GM12878 (cell line): ENCODE measurements around the gene GRIN2C. TPM values are rescaled to one million over a fixed set of nuclear protein-coding genes. Genes with fewer than 3 reads are reported as not detected.

Source experiments
- ATAC-seq: fragments of 200-7000 bp; cut with Tn5 transposase; 3 replicates; pipeline ENCODE4 v1.9.1; 2020; ENCODE audit warnings: mild to moderate bottlenecking, moderate library complexity
- BruUV-seq: library from RNA; stranded (reverse); fragments of 400-500 nt; replicated peaks from 2 replicates; lab custom pipeline; 2021; lab: Mats Ljungman, UMichigan
- CTCF ChIA-PET: fragments of 300-600 bp; sonication (Branson Sonifier 250); formaldehyde crosslinking; extraction: SDS; loops from one replicate; lab custom pipeline; 2021; ENCODE audit warnings: inconsistent platforms; lab: Yijun Ruan, JAX
- POLR2A ChIA-PET: fragments of 350-600 bp; formaldehyde crosslinking; extraction: SDS; loops from one replicate; lab custom pipeline; 2021; ENCODE audit warnings: inconsistent platforms; lab: Charles Lee
- RAD21 ChIA-PET: fragments of 300-600 bp; sonication (Branson Sonifier 250); formaldehyde crosslinking; loops from one replicate; lab custom pipeline; 2023; ENCODE audit warnings: antibody characterized with exemption; ENCODE audit not compliant: unreplicated experiment; lab: Charles Lee
- SMC1A ChIA-PET: fragments of 300-600 bp; sonication (Branson Sonifier 250); formaldehyde crosslinking; loops from one replicate; lab custom pipeline; 2023; ENCODE audit not compliant: unreplicated experiment, uncharacterized antibody; lab: Charles Lee
- DNase-seq: peaks from one replicate; pipeline ENCODE4 v3.0.0-alpha.2; 2011; ENCODE audit warnings: low read depth, low spot score
- FAIRE-seq: peaks from 3 replicates; lab custom pipeline; 2011; peaks lifted over from hg19 to GRCh38; lab: Jason Lieb, UNC
- H2AFZ ChIP-seq: 2 replicates; pipeline ENCODE4 v1.6.0; 2011; ENCODE audit warnings: low read depth, low read length, control low read depth; ENCODE audit not compliant: control insufficient read depth
- H3K27ac ChIP-seq: 2 replicates; pipeline ENCODE4 v1.5.1; 2011; ENCODE audit warnings: control low read depth; ENCODE audit not compliant: control insufficient read depth, insufficient read depth
- H3K27me3 ChIP-seq, 2 experiments: replicated peaks in 1 of 2; 2 replicates each; pipeline versions ENCODE4 v1.6.0 to v1.6.1; 2011; ENCODE audit warnings: low read length in 1 of 2; ENCODE audit not compliant: control insufficient read depth in 2 of 2, insufficient read depth in 2 of 2
- H3K36me3 ChIP-seq, 2 experiments: 2 replicates each; pipeline ENCODE4 v1.5.1; 2011; ENCODE audit warnings: low read length in 1 of 2; ENCODE audit not compliant: control insufficient read depth in 2 of 2, insufficient read depth in 2 of 2
- H3K4me1 ChIP-seq: 2 replicates; pipeline ENCODE4 v1.6.1; 2011; ENCODE audit warnings: mild to moderate bottlenecking, low read length, moderate library complexity, mixed read lengths; ENCODE audit not compliant: control insufficient read depth, insufficient read depth
- H3K4me2 ChIP-seq: 2 replicates; pipeline ENCODE4 v1.6.0; 2011; ENCODE audit warnings: control low read depth; ENCODE audit not compliant: control insufficient read depth, insufficient read depth
- H3K4me3 ChIP-seq: fragments of 200-600 bp; sonication (generic); 2 replicates; pipeline ENCODE4 v1.5.1; 2016
- H3K79me2 ChIP-seq: 2 replicates; pipeline ENCODE4 v1.6.0; 2011; ENCODE audit warnings: low read length; ENCODE audit not compliant: control insufficient read depth, insufficient read depth
- H3K9ac ChIP-seq: 2 replicates; pipeline ENCODE4 v1.8.0; 2011; ENCODE audit warnings: low read length, control low read depth, mixed read lengths; ENCODE audit not compliant: control insufficient read depth, insufficient read depth
- H3K9me3 ChIP-seq: replicated peaks from 3 replicates; pipeline ENCODE4 v1.5.1; 2011; ENCODE audit warnings: mild to moderate bottlenecking, low read length; ENCODE audit not compliant: control insufficient read depth, insufficient read depth
- H4K20me1 ChIP-seq: 2 replicates; pipeline ENCODE4 v1.6.0; 2011; ENCODE audit not compliant: control insufficient read depth, insufficient read depth
- ASH2L ChIP-seq: fragments of 300-600, 200-600 bp; sonication (generic); IDR thresholded peaks from 2 replicates; pipeline ENCODE4 v1.6.1; 2017; ENCODE audit warnings: low read depth, mild to moderate bottlenecking, borderline replicate concordance
- BHLHE40 ChIP-seq, 2 experiments: fragments of 450-650 bp in 1 of 2; IDR thresholded peaks; 2 replicates each; pipeline ENCODE4 v1.6.1; 2011 to 2017; ENCODE audit warnings: low read depth in 2 of 2, borderline replicate concordance in 1 of 2, improper control_type of control experiment in 1 of 2, low read length in 1 of 2, mild to moderate bottlenecking in 1 of 2
- CEBPB ChIP-seq, 2 experiments: fragments of 150-350 bp in 1 of 2; IDR thresholded peaks; 2 replicates each; pipeline ENCODE4 v1.6.1; 2012 to 2014; ENCODE audit warnings: low read depth in 2 of 2, low read length in 2 of 2, borderline replicate concordance in 1 of 2, inconsistent platforms in 1 of 2
- EED ChIP-seq: sonication (generic); IDR thresholded peaks from 2 replicates; pipeline ENCODE4 v1.6.1; 2016; ENCODE audit warnings: antibody characterized with exemption, low read depth
- HDAC2 ChIP-seq: fragments of 200-600 bp; sonication (generic); IDR thresholded peaks from 2 replicates; pipeline ENCODE4 v1.6.1; 2017
- IKZF2 ChIP-seq, 2 experiments: fragments of 450-650 bp; IDR thresholded peaks; 2 replicates each; pipeline ENCODE4 v1.6.1; 2017; ENCODE audit warnings: mild to moderate bottlenecking in 2 of 2, moderate library complexity in 2 of 2
- MYB ChIP-seq: fragments of 150-350 bp; IDR thresholded peaks from 2 replicates; pipeline ENCODE4 v1.6.1; 2014; ENCODE audit warnings: mild to moderate bottlenecking, low read depth, low read length, borderline replicate concordance
- NFYB ChIP-seq: IDR thresholded peaks from 2 replicates; pipeline ENCODE4 v1.6.1; 2011; ENCODE audit warnings: low read depth, mild to moderate bottlenecking, low read length, improper control_type of control experiment, moderate library complexity; ENCODE audit not compliant: insufficient read depth
- NR2F1 ChIP-seq: fragments of 450-650 bp; conservative IDR thresholded peaks from 2 replicates; pipeline ENCODE4 v1.6.1; 2017; ENCODE audit warnings: mild to moderate bottlenecking
- SIN3A ChIP-seq: IDR thresholded peaks from 2 replicates; pipeline ENCODE4 v1.6.1; 2012; ENCODE audit warnings: low read depth, low read length, improper control_type of control experiment
- SIX5 ChIP-seq: IDR thresholded peaks from 2 replicates; pipeline ENCODE4 v1.6.1; 2011; ENCODE audit warnings: mild to moderate bottlenecking, low read depth, low read length, moderate library complexity; ENCODE audit not compliant: severe bottlenecking
- SP1 ChIP-seq: IDR thresholded peaks from one replicate; pipeline ENCODE4 v1.6.1; 2011; ENCODE audit warnings: low read depth, low read length
- WRNIP1 ChIP-seq: IDR thresholded peaks from 2 replicates; pipeline ENCODE4 v1.6.1; 2011; ENCODE audit warnings: low read depth, low read length, improper control_type of control experiment, borderline replicate concordance
- ZNF24 ChIP-seq: fragments of 450-650 bp; IDR thresholded peaks from 2 replicates; pipeline ENCODE4 v1.6.1; 2017; ENCODE audit warnings: antibody characterized with exemption, mild to moderate bottlenecking
- WGBS: methylation state at CpG from one replicate; pipeline ENCODE4 v1.1.6; 2016; ENCODE audit warnings: low lambda C conversion rate; ENCODE audit not compliant: insufficient replicate concordance, insufficient coverage; ENCODE audit errors: missing lambda C conversion rate; 5-methylcytosine and 5-hydroxymethylcytosine counted together
- in situ Hi-C: fragments of 300-500 bp; cut with MboI; formaldehyde crosslinking; loops from 9 replicates; pipeline ENCODE4 v1.14.3; 2018; ENCODE audit warnings: mixed read lengths
- intact Hi-C: fragments of 100-400 bp; cut with micrococcal nuclease; formaldehyde crosslinking; loops from one replicate; pipeline ENCODE4 v1.14.2; 2022; ENCODE audit not compliant: unreplicated experiment
- polyA plus RNA-seq, 11 experiments: library from polyadenylated mRNA; depleted of rRNA in 4 of 11; unstranded in 6 of 11; stranded (reverse) in 5 of 11; fragments of >200 nt; fragmentation: Nextera tagmentation in 4 of 11; fragmentation: Illumina TruSeq in 1 of 11; extraction: Ambion mirVana in 4 of 11; extraction: Trizol in 1 of 11; gene quantifications; 1 replicate in 1 of 11; 2 replicates in 10 of 11; pipeline versions ENCODE4 v1.2.1 to v1.2.3, GENCODE V29; 2011 to 2016; ENCODE audit warnings: inconsistent platforms in 2 of 11, missing spikeins in 2 of 11, low read depth in 1 of 11
- total RNA-seq, 4 experiments: library from RNA; depleted of rRNA in 3 of 4; stranded (reverse); fragments of >200 nt in 3 of 4; fragmentation: Illumina TruSeq in 1 of 4; extraction: Trizol in 1 of 4; gene quantifications; 2 replicates each; pipeline versions ENCODE4 v1.2.1 to v1.2.3, GENCODE V29; 2013 to 2021
- TF ChIP-seq, protein P1 (sequence below): IDR thresholded peaks from 2 replicates; pipeline ENCODE4 v1.6.1; 2012; ENCODE audit warnings: low read depth, low read length, improper control_type of control experiment
- TF ChIP-seq, protein P2 (sequence below): IDR thresholded peaks from 2 replicates; pipeline ENCODE4 v1.6.1; 2012; ENCODE audit warnings: low read length, inconsistent platforms
- TF ChIP-seq, protein P3 (sequence below): fragments of 450-650 bp; formaldehyde crosslinking; IDR thresholded peaks from 2 replicates; pipeline ENCODE4 v1.4.0; 2020; ENCODE audit warnings: mild to moderate bottlenecking, moderate library complexity
- TF ChIP-seq, protein P4 (sequence below): fragments of 450-650 bp; IDR thresholded peaks from 2 replicates; pipeline ENCODE4 v1.6.1; 2017; ENCODE audit warnings: borderline replicate concordance

The GRIN2C gene
- total and polyA plus RNA-seq, 10 of the 15 experiments (the other 5 are each of a cell fraction or from before 2014, with no cell fraction given), result 0.01 to 0.20 (median 0.11) TPM; not detected in 2

DNA sequence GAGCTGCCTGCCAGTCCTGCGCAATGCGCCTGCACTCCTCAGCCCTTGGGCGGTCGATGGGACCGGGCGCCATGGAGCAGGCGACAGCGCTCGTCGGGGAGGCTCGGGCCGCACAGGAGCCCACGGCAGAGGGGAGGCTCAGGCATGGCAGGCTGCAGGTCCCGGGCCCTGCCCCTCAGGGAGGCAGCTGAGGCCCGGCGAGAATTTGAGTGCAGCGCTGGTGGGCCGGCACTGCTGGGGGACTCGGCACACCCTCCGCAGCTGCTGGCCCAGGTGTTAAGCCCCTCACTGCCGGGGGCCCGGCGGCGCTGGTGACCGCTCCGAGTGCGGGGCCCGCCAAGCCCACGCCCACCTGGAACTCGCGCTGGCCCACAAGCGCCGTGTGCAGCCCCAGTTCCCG is 47.3 kb upstream of the GRIN2C start:
- no peak overlapping the region for H2AFZ ChIP-seq
- H3K9ac ChIP-seq, result no peak overlapping the region
- no peak for DNase-seq
- RAD21 ChIA-PET, result no interaction called here
- no peak overlapping the region for H3K4me2 ChIP-seq
- H3K27me3 ChIP-seq, result no peaks in the 10 kb centered on the region; a peak in 2 of 4 replicates
- H3K36me3 ChIP-seq, result no peaks in the 10 kb centered on the region
- 83% methylated on average over 34 of the region's 34 CpGs for WGBS
- no peak overlapping the region for H3K4me3 ChIP-seq
- POLR2A ChIA-PET, result no interaction called here
- no peaks in the 10 kb centered on the region for H3K4me1 ChIP-seq
- no TSS peak for BruUV-seq
- no peak for FAIRE-seq
- H3K27ac ChIP-seq, result no peak overlapping the region
- no peaks in the 10 kb centered on the region for H3K9me3 ChIP-seq
- H3K79me2 ChIP-seq, result no peaks in the 10 kb centered on the region
- CTCF ChIA-PET, result interaction anchor here (1.2 kb wide), 1 partner anchor 54 kb away, joined by 5 read pairs; no protein-coding TSS in a partner anchor
- ATAC-seq, result no peak
- SMC1A ChIA-PET, result no interaction called here
- no peaks in the 10 kb centered on the region for H4K20me1 ChIP-seq
- intact Hi-C loops, result no loop called here
- in situ Hi-C loops, result no loop called here
- TF ChIP-seq SIN3A (no peak), NFYB (no peak), NR2F1 (no peak), ZNF24 (no peak), SP1 (no peak), WRNIP1 (no peak), ASH2L (no peak), MYB (no peak), BHLHE40 (IDR thresholded peaks at IDR 0.05; ENCODE audit: borderline replicate concordance in 1 of 2, low read depth in 2 of 2, low read length in 1 of 2) (no peak), IKZF2 (IDR thresholded peaks at IDR 0.05) (no peak), EED (no peak), CEBPB (IDR thresholded peaks at IDR 0.05; ENCODE audit: borderline replicate concordance in 1 of 2, low read depth in 2 of 2, low read length in 2 of 2) (no peak), SIX5 (no peak), HDAC2 (no peak)
- TF ChIP-seq, protein P1, sequence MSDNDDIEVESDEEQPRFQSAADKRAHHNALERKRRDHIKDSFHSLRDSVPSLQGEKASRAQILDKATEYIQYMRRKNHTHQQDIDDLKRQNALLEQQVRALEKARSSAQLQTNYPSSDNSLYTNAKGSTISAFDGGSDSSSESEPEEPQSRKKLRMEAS, result no peak
- TF ChIP-seq, protein P2, sequence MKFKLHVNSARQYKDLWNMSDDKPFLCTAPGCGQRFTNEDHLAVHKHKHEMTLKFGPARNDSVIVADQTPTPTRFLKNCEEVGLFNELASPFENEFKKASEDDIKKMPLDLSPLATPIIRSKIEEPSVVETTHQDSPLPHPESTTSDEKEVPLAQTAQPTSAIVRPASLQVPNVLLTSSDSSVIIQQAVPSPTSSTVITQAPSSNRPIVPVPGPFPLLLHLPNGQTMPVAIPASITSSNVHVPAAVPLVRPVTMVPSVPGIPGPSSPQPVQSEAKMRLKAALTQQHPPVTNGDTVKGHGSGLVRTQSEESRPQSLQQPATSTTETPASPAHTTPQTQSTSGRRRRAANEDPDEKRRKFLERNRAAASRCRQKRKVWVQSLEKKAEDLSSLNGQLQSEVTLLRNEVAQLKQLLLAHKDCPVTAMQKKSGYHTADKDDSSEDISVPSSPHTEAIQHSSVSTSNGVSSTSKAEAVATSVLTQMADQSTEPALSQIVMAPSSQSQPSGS, result no peak
- TF ChIP-seq, protein P3, sequence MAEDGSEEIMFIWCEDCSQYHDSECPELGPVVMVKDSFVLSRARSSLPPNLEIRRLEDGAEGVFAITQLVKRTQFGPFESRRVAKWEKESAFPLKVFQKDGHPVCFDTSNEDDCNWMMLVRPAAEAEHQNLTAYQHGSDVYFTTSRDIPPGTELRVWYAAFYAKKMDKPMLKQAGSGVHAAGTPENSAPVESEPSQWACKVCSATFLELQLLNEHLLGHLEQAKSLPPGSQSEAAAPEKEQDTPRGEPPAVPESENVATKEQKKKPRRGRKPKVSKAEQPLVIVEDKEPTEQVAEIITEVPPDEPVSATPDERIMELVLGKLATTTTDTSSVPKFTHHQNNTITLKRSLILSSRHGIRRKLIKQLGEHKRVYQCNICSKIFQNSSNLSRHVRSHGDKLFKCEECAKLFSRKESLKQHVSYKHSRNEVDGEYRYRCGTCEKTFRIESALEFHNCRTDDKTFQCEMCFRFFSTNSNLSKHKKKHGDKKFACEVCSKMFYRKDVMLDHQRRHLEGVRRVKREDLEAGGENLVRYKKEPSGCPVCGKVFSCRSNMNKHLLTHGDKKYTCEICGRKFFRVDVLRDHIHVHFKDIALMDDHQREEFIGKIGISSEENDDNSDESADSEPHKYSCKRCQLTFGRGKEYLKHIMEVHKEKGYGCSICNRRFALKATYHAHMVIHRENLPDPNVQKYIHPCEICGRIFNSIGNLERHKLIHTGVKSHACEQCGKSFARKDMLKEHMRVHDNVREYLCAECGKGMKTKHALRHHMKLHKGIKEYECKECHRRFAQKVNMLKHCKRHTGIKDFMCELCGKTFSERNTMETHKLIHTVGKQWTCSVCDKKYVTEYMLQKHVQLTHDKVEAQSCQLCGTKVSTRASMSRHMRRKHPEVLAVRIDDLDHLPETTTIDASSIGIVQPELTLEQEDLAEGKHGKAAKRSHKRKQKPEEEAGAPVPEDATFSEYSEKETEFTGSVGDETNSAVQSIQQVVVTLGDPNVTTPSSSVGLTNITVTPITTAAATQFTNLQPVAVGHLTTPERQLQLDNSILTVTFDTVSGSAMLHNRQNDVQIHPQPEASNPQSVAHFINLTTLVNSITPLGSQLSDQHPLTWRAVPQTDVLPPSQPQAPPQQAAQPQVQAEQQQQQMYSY (CRISPR knock-in tag), result no peak
- TF ChIP-seq, protein P4, sequence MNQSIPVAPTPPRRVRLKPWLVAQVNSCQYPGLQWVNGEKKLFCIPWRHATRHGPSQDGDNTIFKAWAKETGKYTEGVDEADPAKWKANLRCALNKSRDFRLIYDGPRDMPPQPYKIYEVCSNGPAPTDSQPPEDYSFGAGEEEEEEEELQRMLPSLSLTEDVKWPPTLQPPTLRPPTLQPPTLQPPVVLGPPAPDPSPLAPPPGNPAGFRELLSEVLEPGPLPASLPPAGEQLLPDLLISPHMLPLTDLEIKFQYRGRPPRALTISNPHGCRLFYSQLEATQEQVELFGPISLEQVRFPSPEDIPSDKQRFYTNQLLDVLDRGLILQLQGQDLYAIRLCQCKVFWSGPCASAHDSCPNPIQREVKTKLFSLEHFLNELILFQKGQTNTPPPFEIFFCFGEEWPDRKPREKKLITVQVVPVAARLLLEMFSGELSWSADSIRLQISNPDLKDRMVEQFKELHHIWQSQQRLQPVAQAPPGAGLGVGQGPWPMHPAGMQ, result no peak
